ENCODE data around the gene PKP2.

PKP2 gene

DNA sequence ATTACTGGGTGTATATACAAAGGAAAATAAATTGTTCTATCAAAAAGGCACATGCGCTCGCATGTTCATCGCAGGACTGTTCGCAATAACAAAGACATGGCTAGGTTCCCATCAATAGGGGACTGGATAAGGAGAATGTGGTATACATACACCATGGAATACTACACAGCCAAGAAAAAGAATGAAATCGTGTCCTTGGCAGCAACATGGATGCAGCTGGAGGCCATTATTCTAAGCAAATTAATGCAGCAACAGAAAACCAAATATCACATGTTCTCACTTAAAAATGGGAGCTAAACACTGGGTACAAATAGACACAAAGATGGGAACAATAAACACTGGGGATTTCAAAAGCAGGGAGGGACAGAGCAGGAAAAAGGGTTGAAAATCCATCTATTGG, 58.6 kb downstream of the PKP2 start:
- in situ Hi-C loops (cut with MboI; ENCODE audit: low sequenced_read_pairs, unreplicated experiment), result no loop called here
- TF ChIP-seq, protein P1, sequence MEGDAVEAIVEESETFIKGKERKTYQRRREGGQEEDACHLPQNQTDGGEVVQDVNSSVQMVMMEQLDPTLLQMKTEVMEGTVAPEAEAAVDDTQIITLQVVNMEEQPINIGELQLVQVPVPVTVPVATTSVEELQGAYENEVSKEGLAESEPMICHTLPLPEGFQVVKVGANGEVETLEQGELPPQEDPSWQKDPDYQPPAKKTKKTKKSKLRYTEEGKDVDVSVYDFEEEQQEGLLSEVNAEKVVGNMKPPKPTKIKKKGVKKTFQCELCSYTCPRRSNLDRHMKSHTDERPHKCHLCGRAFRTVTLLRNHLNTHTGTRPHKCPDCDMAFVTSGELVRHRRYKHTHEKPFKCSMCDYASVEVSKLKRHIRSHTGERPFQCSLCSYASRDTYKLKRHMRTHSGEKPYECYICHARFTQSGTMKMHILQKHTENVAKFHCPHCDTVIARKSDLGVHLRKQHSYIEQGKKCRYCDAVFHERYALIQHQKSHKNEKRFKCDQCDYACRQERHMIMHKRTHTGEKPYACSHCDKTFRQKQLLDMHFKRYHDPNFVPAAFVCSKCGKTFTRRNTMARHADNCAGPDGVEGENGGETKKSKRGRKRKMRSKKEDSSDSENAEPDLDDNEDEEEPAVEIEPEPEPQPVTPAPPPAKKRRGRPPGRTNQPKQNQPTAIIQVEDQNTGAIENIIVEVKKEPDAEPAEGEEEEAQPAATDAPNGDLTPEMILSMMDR (IDR thresholded peaks at IDR 0.05; ENCODE audit: borderline replicate concordance, control extremely low read depth, extremely low read depth, insufficient read depth, missing control alignments), result no peak
- DNase-seq (ENCODE audit: low spot score), result no peak

- TF ChIP-seq, protein P1 (IDR thresholded peaks at IDR 0.05; ENCODE audit: borderline replicate concordance, control extremely low read depth, extremely low read depth, insufficient read depth, missing control alignments), result no peak
- DNase-seq (ENCODE audit: low spot score), result no peak
- in situ Hi-C loops (cut with MboI; ENCODE audit: low sequenced_read_pairs, unreplicated experiment), result no loop called here
Measured at GRCh38 chr12:32836710-32837109, 59.9 kb downstream of the PKP2 start.

GRCh38 chr12:32834122-32834521, 62.5 kb downstream of the PKP2 start:
- in situ Hi-C loops (cut with MboI; ENCODE audit: low sequenced_read_pairs, unreplicated experiment), result no loop called here

DNA sequence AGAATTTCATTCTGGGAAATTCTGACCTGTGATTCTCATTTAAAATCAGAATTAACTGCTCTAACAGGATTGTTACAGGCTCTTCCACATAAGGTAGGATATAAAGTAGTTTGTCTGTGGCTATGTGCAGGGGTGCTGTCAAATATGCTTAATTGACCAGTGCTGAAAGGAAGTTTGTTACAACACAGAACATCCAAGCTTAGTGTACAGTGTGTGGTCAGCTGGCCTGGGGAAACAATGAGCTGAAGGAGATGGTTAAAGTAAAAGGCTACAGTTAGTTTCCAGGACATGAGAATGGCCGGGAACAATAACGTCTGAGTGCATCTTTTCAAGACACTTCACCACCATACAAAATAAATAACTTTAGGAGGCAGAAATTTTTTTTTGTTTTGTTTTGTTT, 68.0 kb downstream of the PKP2 start:
- TF ChIP-seq, protein P1 (IDR thresholded peaks at IDR 0.05; ENCODE audit: borderline replicate concordance, control extremely low read depth, extremely low read depth, insufficient read depth, missing control alignments), result no peak
- in situ Hi-C loops (cut with MboI; ENCODE audit: low sequenced_read_pairs, unreplicated experiment), result no loop called here
- no peak for DNase-seq (ENCODE audit: low spot score)

More at GRCh38 chr12:32834122-32834521, 62.5 kb downstream of the PKP2 start:
- TF ChIP-seq, protein P1 (IDR thresholded peaks at IDR 0.05; ENCODE audit: borderline replicate concordance, control extremely low read depth, extremely low read depth, insufficient read depth, missing control alignments), result no peak
- DNase-seq (ENCODE audit: low spot score), result no peak

DNA sequence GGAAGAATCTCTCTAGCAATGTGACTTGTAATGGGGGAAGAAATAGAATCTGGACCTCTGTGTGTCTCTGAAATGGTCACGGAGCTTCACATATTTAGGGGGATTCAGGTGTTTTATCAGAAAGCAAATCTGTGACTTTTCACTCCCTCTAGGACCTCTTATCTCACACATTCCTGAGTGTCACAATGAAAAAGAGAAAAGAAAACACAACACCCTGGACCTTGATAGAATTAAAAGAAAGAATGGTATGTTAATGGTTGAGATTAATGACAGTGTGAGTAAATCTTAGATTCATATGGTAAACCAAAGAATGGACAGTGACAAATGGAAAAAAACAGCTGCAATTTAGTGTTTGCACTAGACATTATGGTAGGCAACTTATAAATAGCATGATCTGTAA, 68.5 kb downstream of the PKP2 start:
- DNase-seq (ENCODE audit: low spot score), result no peak
- in situ Hi-C loops (cut with MboI; ENCODE audit: low sequenced_read_pairs, unreplicated experiment), result no loop called here
- TF ChIP-seq, protein P1 (IDR thresholded peaks at IDR 0.05; ENCODE audit: borderline replicate concordance, control extremely low read depth, extremely low read depth, insufficient read depth, missing control alignments), result no peak

- DNase-seq (ENCODE audit: low spot score), result no peak
- TF ChIP-seq, protein P1 (IDR thresholded peaks at IDR 0.05; ENCODE audit: borderline replicate concordance, control extremely low read depth, extremely low read depth, insufficient read depth, missing control alignments), result no peak
- in situ Hi-C loops (cut with MboI; ENCODE audit: low sequenced_read_pairs, unreplicated experiment), result no loop called here
Measured at GRCh38 chr12:32826807-32827412, 69.7 kb downstream of the PKP2 start.
